GM18508 (cell line): ENCODE measurements around the gene FXYD1.
"Not testable (repeated sequence)": the region's sequence is repeated elsewhere in the genome, so short reads cannot be mapped to it uniquely, and the experiment has no call there.

ENCODE experiments used
- ATAC-seq: cut with Tn5 transposase; IDR thresholded peaks from one replicate; pipeline ENCODE4 v1.9.1; 2021; ENCODE audit warnings: moderate number of reproducible peaks; ENCODE audit not compliant: insufficient read depth, unreplicated experiment

Gene FXYD1

DNA sequence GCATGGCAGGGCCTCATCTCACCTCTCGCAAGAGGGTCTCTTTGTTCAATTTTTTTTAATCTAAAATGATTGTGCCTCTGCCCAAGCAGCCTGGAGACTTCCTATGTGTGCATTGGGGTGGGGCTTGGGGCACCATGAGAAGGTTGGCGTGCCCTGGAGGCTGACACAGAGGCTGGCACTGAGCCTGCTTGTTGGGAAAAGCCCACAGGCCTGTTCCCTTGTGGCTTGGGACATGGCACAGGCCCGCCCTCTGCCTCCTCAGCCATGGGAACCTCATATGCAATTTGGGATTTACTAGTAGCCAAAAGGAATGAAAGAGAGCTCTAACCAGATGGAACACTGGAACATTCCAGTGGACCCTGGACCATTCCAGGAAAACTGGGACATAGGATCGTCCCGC, 15.1 kb upstream of the FXYD1 start:
- ATAC-seq, result no peak

DNA sequence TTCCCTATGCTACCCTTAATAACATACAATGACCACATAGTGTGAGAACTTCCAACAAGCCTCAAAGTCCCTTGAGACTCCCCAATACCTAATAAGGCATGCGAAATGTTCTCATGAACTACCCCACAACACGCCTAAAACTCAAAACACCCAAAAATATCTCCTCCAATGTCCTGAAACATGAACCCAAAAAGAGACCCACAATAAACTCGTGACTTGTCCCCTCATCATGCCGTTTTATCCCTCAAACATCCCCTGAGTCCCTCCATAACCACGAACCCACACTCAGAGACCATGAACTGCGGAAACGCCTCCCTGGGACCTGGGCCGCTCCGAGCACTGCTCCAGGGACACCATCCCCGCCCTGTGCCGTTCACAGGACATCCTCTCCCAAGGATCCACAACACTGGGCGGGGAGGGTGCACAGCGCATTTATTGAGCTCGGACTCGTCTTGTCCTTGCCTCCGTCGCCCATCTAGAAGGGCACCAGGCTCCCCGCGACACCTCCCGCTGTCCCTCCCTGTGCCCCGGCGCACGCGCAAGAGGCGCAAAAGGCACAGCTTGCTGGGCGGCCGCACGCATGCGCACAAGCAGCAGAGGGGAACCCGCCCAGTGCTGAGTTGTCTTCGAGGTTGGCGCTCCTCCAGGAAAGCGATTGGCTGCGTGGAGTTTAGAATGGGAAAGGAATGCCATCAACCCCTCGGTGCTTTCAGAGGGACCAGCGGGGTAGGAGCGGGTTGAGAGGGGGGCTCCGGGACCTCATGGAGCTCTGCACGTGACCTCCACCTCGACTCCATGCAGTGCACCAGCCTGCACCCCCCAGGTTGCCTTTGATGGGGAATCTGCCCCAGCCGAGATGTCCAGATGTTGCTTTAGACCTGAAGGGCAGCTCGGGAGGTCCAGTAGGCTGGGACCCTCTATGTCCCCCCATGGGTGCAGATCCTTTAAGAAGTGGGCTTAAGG, 14.2 kb upstream of the FXYD1 start:
- no peak for ATAC-seq

DNA sequence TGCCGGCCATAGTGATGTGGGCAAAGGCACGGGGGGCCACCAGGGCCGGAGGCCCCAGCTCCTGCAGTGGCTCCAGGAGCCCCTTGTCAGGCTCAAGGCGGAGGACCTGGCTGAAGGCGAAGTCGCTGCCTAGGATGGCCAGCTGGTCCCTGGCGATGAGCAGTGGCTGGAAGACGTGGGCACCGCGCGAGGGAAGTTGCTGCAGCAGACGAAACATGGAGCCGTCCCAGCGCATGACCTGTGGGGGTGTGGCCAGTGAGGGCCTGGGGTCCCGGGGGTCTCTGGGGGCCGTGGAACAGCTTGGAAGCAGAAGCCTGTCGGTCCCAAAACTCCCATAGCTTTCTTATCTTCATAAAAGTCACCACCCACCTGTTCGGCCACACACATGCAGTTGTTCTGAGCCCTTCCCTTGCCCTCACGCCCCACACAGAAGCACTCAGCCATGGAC, 13.3 kb upstream of the FXYD1 start:
- no peak for ATAC-seq

DNA sequence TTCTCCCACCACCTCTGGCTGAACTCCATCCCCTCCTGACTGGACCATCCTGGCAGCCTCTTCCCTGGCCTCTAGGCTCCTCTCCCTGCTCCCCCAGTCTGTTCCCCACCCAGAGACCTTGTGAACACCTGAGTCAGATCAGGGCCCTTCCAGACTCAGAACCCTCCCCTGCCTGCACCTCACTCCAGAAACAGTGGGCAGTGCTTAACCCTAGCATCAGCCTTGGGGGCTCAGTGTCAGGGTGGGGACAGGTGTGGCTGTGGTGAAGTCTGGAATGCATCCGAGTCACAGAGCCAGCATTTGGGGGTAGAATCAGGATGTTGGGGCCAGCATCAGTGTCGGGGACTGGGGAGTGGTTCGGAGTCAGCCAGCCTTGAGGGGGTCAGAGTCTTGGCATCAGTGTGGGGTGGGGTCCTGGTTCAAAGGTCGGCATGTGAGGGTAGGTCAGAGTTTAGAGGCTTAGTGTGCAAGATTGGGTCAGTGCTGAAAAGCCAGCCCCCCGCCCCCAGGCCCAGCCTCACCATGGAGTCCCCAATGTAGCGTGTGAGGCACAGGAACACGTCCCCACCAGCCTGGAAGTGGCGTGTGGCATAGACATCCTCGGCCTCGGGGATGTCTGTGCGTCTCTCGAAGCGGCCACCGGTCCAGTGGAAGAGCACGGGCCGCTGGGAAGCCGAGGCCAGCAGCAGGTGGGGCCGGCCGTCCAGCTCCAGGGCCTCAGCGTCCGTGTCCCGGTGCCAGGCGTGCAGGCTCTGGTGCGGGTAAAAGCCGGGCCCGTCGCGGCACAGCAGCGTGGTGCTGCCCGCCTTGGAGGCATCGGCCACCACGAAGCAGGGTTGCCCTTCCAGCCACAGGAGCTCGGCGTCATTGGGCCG, 12.6 kb upstream of the FXYD1 start:
- ATAC-seq, result no peak

DNA sequence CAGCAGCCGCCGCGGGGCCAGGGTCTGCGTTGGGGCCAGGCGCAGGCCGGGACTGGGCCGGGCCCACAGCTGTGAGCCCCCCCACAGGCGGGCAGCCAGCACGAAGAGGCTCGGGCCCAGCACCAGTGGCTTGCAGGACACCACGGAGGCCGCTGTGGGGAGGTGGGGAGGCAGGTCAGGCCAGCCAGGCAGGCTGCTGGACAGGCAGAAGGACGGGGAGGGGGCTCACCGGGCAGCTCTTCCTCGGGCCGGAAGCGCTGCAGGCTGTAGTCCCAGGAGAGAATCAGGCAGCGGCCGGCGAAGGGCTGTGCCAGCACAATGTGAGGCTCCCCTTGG, 12.0 kb upstream of the FXYD1 start:
- no peak for ATAC-seq

DNA sequence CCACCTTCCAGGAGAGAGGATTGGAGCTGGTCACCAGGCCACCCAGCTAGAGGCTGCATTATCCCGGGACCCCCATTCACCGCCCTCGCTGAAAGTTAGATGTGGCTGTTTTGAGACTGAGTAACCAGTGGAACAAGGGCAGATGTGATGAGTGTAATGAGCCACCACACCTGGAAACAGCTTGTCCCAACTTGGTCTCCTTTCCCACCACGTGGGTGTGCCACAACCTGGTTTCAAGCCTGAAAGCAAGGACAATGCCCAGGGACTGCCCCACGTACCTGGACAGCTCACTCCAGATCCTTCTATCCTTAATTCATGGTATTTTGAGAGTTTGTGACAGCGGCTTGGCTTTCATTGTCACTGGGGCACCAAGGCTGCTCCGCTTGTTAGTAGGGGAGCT, 10.8 kb upstream of the FXYD1 start:
- no peak for ATAC-seq

DNA sequence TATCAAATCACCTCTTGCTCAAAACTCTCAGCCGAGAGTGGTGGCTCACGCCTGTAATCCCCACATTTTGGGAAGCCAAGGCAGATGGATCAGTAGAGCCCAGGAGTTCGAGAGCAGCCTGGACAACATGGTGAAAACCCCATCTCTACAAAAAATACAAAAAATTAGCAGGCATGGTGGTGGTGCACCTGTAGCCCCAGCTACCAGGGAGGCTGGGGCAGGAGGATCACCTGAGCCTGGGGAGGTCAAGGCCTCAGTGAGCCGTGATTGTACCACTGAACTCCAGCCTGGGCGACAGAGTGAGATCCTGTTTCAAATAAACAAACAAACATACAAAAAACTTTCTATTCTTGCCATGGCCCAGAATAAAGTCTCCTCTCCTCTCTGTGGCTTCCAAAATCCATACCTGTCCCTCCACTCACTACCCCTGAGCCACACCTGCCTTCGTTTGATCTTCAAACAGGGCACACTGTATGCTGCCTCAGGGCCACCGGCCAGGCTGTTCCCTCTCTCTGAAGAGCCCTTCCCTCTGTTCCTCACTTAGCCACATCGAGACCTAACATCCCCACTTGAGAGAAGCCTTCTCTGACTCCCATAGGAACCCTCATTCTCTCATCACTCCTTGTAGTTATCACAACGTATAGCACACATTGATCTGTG, 10.1 kb upstream of the FXYD1 start:
- no peak for ATAC-seq

DNA sequence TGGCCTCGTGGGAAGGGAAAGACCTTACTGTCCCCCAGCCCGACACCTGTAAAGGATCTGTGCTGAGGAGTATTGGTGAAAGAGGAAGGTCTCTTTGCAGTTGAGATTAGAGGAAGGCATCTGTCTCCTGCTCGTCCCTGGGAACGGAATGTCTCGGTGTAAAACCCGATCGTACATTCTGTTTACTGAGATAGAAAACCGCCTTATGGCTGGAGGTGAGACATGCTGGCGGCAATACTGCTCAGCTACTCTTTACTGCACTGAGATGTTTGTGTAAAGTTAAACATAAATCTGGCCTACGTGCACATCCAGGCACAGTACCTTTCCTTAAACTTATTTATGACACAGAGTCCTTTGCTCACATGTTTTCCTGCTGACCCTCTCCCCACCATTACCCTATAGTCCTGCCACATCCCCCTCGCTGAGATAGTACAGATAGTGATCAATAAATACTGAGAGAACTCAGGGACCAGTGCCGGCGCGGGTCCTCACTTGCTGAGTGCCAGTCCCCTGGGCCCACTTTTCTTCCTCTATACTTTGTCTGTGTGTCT, 8.8 kb upstream of the FXYD1 start:
- not testable (repeated sequence) for ATAC-seq

DNA sequence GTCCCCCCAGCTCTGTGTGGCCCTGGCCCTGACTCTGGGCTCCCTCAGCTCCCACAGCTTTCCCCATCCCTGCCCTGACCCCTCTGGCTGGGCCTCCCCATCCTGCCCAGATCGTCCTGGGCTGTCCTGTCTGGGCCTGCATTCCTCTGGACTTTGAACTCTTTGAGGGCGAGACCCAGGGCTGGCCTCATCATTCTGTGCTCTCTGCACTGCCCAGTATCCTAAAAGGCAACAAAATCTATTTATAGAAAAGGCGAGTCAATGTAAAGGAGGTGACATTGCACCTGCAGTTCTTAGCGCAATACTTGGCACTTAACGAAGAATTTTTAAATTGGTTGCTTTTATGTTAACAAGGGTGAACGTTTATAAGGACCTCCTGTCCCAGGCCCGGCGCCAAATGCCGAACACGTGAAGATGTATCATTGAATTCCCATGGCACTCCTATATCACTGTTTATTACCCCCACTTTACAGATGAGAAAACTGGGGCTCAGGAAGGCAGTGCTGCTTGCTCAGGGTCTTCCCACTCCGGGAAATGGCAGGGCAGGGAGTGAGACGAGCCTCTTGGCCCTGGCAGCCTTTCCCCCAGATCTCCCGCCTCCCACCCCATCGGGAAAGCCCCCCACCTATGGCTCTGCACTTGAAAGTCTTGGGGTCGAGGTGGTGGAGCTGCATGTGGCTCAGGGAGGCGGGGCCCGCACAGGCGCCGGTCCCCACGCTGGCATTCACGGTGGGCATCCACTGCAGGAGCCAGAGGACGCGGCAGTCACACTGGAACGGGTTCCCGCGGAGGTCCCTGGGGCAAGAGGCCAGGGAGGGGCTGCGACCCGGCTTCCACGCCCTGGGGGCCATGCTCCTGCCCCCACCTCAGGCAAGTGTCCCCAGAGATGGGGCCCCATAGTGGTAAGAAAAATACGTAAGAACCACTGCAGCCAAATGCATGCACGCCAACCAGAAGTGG, 7.6 kb upstream of the FXYD1 start:
- ATAC-seq, result no peak

DNA sequence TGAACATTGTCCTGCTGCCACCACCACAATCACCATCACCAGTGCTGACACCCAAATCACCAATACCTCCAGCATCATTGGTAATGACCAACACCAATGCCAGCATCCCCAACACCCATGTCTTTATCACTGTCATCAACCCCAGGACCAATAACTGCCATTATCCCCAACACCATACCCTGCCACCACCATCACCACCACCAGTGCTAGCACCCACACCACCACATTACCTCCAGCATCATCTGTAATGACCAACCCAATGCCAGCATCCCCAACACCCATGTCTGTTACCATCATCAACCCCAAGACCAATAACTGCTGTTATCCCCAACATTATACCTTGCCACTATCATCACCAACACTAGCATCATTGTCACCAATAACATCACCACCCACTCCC, 6.4 kb upstream of the FXYD1 start:
- ATAC-seq, result no peak

DNA sequence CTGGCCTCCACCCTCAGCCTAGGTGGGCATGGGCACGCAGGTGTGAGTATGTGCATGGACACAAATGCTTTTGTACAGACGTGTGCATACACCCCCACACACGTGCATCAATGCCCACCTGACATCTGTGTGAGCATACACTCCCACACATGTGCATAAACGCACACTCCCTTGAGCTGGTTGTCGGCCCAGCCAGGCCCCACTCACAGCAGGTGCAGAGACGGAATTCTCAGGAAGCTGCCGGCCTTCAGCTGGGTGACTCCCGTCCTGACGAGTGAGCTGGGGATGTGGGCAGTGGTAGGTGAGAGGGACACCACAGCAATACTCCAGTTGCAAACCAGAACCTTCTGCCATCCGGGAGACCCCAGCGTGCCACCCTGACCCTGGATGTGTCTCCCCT, 4.8 kb upstream of the FXYD1 start:
- no peak for ATAC-seq

DNA sequence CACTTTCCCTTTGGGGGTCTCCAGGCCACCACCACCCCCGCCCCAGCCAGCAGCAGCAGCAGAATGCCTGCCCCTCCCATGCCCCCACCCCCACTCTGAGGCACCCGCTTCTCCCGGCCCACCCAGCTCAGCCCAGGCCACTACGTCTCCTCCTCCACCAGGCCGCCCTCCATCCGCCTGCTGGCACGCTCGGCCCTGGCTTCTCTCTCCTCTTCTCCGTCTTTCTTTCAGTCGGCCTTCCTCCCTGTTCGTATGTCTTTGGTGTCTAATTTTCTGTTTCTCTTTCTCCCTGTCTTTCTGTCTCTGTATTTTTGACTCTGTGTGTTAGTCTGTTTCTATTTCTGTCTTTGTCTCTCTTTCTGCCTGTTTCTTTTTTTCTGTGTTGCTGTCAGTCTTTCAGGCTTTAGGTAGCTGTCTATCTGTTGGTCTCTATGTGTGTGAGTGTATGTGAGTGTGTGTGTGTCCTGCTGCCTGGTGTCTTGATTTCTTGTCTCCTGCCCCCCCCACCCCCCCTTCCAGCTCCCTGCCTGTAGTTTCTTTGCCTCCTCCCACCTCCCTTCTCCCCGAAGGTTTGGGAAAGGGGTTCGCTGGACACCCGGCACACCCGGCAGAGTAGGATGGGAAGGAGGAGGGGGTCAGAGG, 3.9 kb upstream of the FXYD1 start, which contains the start of gene LGI4:
Gene LGI4 (minus strand): TSS at position 459 of the 642 bp plus-strand sequence. CDS start 379 bp downstream, at position 80.
- ATAC-seq, result no peak

DNA sequence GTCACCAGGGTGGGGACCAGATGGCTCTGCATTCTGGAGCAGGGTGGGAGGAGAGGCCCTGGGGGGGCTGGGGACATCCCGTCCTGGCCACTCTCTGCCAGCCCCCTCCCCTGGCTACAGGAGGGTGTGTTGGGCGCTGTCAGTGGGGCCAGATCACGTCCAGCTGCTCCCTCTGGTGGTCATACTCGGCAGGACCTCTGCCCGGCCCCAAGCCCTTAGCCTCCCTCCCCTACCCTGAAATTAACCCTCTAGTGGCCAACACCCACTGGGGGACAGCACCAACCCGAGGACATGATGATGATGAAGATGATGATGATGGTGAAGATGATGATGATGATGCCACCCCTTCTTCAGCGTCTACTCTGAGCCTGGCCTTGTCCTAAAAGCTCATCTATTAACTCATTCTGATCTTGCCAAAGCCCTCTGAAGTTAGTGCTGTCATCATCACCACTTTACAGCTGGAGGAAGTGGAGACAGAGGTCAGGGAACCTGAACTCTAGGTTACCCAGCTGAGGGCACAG, 3.2 kb upstream of the FXYD1 start:
- no peak for ATAC-seq

DNA sequence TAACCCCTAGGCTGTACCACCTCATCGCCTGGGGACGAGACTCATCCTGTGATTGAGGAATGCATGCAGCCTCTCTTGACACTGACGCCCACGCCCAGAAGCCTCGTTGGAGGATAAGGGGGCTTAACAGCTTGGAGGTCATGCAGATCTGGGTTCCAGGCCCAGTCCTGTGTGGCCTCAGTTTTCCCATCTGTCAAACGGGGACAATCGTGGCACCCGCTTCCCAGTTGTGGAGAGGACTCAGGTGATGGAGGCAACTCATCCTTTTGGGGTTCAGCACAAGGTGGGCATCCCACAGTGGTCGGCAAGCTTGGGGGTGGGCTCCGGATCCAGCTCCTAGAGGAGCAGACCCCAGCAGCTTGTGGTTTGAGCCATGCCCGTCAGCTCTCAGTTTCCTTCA, 2.4 kb upstream of the FXYD1 start:
- no peak for ATAC-seq

DNA sequence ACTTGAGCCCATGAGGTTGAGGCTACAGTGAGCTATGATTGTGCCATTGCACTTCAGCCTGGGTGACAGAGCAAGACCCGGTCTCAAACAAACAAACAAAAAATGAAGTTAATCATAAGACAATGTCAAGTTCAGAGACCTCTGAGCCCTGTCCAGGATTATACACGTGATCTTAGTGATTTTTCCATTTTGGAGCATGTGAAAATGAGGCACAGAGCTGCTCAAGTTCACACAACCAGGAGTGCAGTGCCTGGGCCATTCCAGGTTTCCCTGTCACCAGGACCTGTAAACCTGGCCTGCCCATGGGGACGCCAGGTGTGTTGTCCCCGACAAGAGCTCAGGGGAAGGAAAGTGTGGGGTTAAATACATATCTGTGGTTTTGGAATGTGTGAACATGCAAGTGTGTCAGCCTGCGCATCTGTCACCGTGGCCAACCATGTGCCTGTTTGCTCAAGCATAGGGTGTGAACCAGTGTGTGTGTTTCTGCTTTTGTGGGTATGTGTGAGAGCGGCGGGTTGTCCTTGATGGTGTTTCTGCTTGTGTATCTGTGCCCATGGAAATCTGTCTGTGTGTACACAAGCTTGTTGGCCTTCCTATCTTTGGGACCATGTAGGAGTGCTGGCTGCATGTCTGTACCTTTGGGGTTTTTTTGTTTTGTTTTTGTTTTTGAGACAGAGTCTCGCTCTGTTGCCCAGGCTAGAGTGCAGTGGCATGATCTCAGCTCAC, 1.5 kb upstream of the FXYD1 start:
- no peak for ATAC-seq

DNA sequence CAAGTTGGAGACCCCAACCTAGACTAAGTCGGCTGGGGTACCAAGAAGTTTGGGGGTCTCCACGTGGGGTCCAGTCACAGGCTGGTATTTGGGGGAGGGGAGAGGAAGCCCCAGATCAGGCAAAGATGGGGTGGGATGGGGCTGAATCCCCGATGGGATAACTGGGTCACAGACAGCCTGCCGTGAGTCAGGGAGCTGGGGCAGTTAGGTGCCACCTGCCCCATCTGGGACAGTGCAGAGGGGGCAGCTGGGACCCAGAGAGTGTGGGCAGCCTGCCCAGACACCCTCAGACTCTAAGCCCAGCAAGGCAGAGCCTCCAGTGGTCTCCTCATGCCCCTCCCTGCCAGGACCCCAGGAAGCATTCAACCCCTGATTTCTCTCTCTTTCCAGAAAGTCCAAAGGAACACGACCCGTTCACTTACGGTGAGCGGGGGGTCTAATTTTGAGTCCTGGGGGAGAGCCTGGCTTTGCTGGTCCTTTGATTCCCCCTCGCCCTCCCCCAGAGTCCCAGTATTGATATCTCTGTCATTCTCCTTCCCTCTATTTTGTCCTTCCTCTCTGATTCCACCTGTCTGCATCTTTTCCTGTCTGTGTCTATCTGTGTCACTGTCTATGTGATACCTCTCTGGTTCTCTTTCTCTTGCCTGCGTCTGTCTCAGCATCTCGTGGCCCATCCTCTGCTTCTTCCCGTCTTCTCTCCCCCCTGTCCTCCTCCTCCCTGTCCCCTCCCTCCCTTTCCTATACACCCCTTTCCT, 1.8 kb downstream of the FXYD1 start:
- ATAC-seq, result no peak
